Stimulated activated memory B cell treated with anti-CD40 and anti-IgM and Interleukin-4, amounts not matched to agents 10 μg/mL and 1 μg/mL and 100 μg/mL, for 72 hours (primary cell): ENCODE measurements around the gene ADAMTS6.

Source experiments
- ATAC-seq: fragments of 150-1000 bp; cut with Tn5 transposase; 2 replicates; pipeline ENCODE4 v1.10.0; 2021
- H3K27ac Mint-ChIP-seq: one replicate; pipeline ENCODE4 v1.8.0; 2022; ENCODE audit warnings: mild to moderate bottlenecking, mixed read lengths
- H3K27me3 Mint-ChIP-seq: one replicate; pipeline ENCODE4 v1.8.0; 2022; ENCODE audit warnings: mixed read lengths
- H3K36me3 Mint-ChIP-seq: one replicate; pipeline ENCODE4 v1.8.0; 2022; ENCODE audit warnings: mixed read lengths
- H3K4me1 Mint-ChIP-seq: one replicate; pipeline ENCODE4 v1.8.0; 2022; ENCODE audit warnings: mixed read lengths
- H3K4me3 Mint-ChIP-seq: one replicate; pipeline ENCODE4 v1.8.0; 2022; ENCODE audit warnings: mild to moderate bottlenecking, moderate library complexity, mixed read lengths
- H3K9me3 Mint-ChIP-seq: one replicate; pipeline ENCODE4 v1.8.0; 2022; ENCODE audit warnings: mixed read lengths

ADAMTS6 gene

DNA sequence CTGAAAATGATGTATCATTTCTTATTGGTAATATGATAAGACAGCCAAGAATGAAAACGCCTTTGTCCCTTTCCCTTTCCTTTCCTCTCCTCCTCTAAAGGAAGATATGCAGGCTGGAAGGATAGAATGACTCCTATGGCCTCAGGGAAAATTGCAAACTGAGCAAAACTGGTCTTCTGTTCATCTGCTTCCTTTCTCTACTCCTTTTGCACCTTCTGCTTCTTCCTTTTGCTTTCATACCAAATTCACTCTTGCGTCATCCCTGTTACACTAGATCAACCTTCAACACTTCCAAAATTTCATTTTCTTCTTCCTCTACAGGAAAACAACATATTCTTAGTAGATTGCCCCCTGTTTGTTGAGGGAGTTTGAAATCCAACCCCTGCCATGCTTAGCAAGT, 234.1 kb downstream of the ADAMTS6 start:
- no peaks in the 10 kb centered on the region for H3K36me3 Mint-ChIP-seq
- no peak for ATAC-seq
- H3K4me1 Mint-ChIP-seq, result no peaks in the 10 kb centered on the region
- no peak overlapping the region for H3K4me3 Mint-ChIP-seq
- no peak overlapping the region for H3K27ac Mint-ChIP-seq
- no peaks in the 10 kb centered on the region for H3K27me3 Mint-ChIP-seq
- no peaks in the 10 kb centered on the region for H3K9me3 Mint-ChIP-seq

DNA sequence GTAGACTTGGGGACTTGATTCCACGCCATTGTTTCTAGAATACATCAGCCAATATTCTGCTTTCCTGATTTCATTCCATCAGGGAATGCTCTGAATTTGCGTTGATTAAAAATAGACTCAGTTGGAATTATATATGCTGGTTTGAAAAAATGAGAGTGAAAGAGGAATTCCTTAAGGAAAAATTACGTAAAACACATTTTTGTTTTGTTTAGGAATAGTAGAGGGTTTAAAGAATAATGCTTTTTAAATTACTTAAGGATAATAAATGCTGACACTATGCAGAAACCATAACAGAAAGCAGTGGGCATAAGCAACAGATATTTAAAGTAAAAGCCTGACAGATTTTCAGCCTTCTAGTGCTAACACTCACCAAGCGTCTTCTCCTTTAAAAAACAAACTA, 235.0 kb downstream of the ADAMTS6 start:
- Mint-ChIP-seq H3K27me3 (no peaks in the 10 kb centered on the region), H3K4me1 (no peaks in the 10 kb centered on the region), H3K27ac (no peak overlapping the region), H3K4me3 (no peak overlapping the region), H3K9me3 (no peaks in the 10 kb centered on the region), H3K36me3 (no peaks in the 10 kb centered on the region)
- no peak for ATAC-seq

DNA sequence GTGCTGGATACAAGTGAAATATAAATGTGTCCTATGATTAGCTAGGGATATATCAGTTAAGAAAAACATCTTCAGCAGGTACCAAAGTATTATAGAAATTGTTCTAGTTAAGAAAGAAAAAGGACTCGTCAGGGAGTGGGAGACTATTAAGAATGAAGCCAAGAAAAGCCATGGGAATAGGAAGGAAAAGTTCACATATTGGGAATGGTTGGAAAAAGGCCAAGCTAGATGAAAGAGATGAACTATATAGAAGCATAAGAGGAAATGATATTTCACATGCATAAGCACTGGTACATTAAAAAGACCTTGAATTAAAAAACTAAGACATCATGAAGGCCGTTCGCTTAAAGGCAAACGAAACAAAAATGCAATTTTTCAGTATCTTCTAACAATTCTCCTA, 237.7 kb downstream of the ADAMTS6 start:
- peaks cover 5% of the 10 kb centered on the region for H3K36me3 Mint-ChIP-seq
- H3K27me3 Mint-ChIP-seq, result no peaks in the 10 kb centered on the region
- H3K27ac Mint-ChIP-seq, result no peak overlapping the region
- no peaks in the 10 kb centered on the region for H3K9me3 Mint-ChIP-seq
- no peak overlapping the region for H3K4me3 Mint-ChIP-seq
- no peaks in the 10 kb centered on the region for H3K4me1 Mint-ChIP-seq
- no peak for ATAC-seq

DNA sequence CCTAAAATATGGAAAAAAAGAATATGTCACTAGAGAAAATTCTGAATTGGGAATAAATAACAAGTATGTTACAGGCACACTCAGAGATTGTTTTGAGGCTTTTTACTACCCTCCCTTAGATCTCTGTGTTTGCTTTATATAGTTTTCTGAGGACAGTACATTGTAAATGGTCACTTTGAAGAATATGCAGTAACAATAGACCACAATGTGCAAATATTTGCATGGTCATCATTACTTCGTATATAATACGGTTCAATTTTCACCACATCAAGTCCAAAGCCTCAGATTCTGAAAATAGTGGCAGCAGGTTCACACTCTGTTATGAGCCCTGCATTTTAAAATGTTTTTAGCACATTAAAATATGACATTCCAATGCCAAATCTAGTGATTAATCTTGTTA, 238.6 kb downstream of the ADAMTS6 start:
- Mint-ChIP-seq H3K4me3 (no peak overlapping the region), H3K36me3 (peaks cover 9% of the 10 kb centered on the region), H3K27me3 (no peaks in the 10 kb centered on the region), H3K9me3 (no peaks in the 10 kb centered on the region), H3K27ac (no peak overlapping the region), H3K4me1 (no peaks in the 10 kb centered on the region)
- ATAC-seq, result no peak

DNA sequence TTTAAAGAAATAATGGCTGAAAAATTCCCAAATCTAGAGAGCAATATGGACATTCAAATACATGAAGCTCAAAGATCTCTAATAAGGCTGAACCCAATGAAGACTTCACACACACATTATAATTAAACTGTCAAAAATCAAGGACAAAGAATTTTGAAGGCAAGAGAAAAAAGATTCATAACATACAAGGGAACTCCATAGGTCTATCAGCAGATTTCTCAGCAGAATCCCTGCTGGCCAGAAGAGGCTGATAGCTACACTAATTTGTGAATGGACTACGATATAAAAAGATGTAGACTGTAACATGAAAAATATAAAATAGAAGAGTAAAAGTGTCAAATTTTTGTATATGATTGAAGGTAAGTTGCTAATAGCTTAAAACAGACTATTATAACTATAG, 251.9 kb downstream of the ADAMTS6 start:
- Mint-ChIP-seq H3K27ac (no peak overlapping the region), H3K4me1 (no peaks in the 10 kb centered on the region), H3K36me3 (peaks cover 58% of the 10 kb centered on the region), H3K9me3 (peaks cover 25% of the 10 kb centered on the region), H3K27me3 (no peaks in the 10 kb centered on the region), H3K4me3 (no peak overlapping the region)
- ATAC-seq, result no peak

DNA sequence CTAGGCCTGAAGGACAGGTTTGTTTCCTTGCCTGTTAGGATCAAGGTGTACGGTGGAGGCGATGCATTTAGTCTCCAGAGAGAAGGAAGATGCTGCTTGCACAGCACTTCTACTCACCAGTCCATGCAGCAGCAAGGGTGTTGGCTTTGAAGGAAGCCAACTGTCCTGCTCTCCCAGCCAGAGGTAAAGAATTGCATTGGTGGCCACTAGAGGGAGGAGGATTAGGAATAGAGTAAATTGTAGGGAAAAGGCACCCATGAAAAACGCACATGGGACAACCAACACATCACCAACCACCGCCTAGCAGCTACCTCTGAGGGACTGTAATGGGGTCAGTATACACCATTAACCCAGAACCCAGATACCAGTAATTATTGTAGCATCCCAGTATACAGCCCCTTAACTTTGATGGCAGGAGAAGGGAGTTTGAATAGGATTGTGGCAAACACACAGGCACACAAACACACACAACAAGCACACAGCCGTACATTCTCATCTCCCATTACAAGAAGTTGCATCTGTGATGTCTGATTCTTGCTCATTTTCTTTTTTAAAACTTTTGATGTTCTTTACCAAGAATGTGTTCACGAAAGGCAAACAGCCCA, 267.7 kb downstream of the ADAMTS6 start:
- peaks cover 16% of the 10 kb centered on the region for H3K36me3 Mint-ChIP-seq
- no peak for ATAC-seq
- no peaks in the 10 kb centered on the region for H3K9me3 Mint-ChIP-seq
- no peak overlapping the region for H3K4me3 Mint-ChIP-seq
- H3K27me3 Mint-ChIP-seq, result no peaks in the 10 kb centered on the region
- H3K4me1 Mint-ChIP-seq, result no peaks in the 10 kb centered on the region
- H3K27ac Mint-ChIP-seq, result no peak overlapping the region

DNA sequence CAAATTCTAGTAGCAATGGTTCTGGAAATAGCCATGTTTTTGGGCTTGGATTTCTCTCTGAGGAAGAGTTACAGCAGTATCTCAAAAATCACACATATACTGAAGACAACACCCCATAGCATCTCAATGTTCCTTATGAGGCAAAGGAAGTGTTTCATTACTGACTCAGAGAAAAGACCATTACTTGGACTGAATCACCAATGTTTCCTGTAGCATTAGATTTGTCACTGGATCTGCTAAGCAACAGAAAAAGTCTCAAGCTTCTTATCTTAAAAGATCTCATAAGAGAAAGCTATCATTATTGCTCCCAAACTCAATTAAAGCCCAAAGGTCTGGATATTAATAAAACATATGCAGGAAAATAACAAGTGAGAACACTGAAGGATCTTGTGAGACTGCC, 272.4 kb downstream of the ADAMTS6 start:
- no peaks in the 10 kb centered on the region for H3K9me3 Mint-ChIP-seq
- H3K36me3 Mint-ChIP-seq, result peaks cover 16% of the 10 kb centered on the region
- no peak for ATAC-seq
- H3K4me3 Mint-ChIP-seq, result no peak overlapping the region
- H3K4me1 Mint-ChIP-seq, result no peaks in the 10 kb centered on the region
- no peak overlapping the region for H3K27ac Mint-ChIP-seq
- no peaks in the 10 kb centered on the region for H3K27me3 Mint-ChIP-seq

DNA sequence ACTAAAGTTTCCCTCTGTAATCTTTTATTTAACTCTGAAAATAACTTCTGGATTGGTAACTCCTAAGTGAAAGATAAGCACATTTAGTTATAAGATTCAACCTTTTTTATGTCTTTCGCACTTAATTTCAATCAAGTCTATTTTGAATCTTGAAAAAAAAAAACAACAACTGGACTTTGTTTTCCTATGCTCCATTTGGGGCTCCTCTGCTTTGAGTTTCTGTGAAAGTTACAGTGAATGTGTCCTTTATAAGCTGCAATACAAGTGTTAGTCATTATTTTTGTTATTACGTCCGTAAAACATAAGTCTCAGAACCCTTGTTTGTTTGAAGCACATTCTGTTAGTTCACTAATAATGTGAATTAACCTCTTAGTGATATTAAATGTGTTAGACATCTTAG, 276.8 kb downstream of the ADAMTS6 start:
- Mint-ChIP-seq H3K27me3 (no peaks in the 10 kb centered on the region), H3K9me3 (no peaks in the 10 kb centered on the region), H3K27ac (no peak overlapping the region), H3K4me1 (no peaks in the 10 kb centered on the region), H3K4me3 (no peak overlapping the region), H3K36me3 (peaks cover 6% of the 10 kb centered on the region)
- ATAC-seq, result no peak

DNA sequence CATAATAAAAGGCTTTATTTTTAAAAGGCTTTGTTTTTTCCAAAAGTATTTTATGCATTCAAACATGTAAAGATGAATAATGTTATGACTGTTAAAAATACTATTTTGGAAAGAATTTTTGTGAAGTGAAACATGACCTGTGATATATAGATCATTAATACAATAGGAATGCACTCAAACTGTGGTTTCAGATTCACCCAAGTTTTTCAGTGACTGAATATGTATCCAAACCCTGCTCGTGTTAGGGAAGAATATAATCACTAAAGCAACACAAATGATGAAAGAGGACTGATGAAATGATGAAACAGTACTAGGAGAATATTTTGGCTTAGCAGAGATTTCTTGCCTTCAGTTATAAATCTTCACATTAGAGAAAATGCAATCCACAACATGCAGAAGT, 278.0 kb downstream of the ADAMTS6 start:
- no peaks in the 10 kb centered on the region for H3K4me1 Mint-ChIP-seq
- peaks cover 6% of the 10 kb centered on the region for H3K36me3 Mint-ChIP-seq
- H3K27ac Mint-ChIP-seq, result no peak overlapping the region
- no peak for ATAC-seq
- H3K27me3 Mint-ChIP-seq, result no peaks in the 10 kb centered on the region
- no peak overlapping the region for H3K4me3 Mint-ChIP-seq
- no peaks in the 10 kb centered on the region for H3K9me3 Mint-ChIP-seq

DNA sequence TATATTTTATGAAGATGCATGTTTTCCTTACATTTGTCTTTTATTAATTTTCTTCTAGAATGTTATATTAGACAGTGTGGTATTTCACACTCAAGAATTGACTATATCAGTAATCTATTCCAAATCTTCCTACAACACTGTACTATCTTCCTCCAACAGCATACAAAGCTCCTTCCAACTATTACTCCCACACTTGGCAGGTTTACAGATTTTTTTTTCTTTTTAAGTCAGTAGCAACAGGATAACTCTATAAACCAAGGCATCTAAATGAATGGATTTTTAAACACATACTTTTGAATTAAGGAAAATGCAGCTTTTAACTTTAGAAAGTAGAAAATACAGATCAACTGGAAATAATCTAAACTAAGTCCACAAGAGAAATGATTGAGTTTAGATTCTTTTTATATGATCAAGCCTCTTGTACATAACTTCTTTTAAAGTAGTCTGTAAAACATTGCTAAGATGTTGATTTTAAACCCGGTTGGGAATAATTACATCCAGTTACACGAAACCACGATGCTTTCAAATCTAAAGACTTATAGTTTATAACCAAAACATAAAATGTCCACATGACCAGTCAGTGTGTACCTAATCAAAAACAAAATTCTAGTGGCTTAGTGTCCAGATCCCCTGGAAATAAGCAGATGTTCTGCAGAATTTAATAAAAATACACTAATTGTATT, 281.6 kb downstream of the ADAMTS6 start:
- Mint-ChIP-seq H3K4me3 (no peak overlapping the region), H3K27ac (no peak overlapping the region), H3K27me3 (no peaks in the 10 kb centered on the region), H3K36me3 (peaks cover 6% of the 10 kb centered on the region), H3K9me3 (no peaks in the 10 kb centered on the region), H3K4me1 (no peaks in the 10 kb centered on the region)
- ATAC-seq, result no peak

DNA sequence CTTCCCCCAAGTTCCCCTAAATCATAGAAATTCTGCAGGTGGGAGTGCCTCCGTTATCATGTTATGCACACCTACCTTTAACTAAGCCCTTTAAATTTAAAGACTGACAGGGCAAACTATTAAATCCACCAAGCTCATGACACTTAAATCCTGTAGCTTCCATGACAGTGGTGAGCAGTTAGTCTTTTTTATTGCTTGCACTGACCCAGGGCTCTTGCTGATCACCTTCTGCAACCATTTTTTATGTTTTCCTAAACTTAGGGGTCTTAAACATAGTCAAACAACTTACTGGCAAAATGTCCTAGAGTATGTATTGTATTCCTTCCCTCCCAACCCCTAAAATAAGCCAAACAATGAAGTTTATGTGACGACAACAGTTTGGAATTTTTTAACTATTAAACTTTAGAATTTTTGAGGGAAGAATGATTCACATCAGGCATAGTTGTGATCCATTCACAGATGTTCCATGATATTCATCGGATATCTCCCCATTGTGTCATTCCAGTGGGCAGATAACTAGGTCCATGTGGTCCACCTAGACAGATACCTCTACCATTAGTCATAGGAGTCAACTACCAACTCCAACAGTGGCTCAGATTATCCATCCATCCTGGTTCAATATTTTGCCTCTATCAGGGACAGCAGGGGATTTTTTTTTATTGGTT, 283.1 kb downstream of the ADAMTS6 start:
- Mint-ChIP-seq H3K9me3 (no peaks in the 10 kb centered on the region), H3K36me3 (peaks cover 6% of the 10 kb centered on the region), H3K27me3 (no peaks in the 10 kb centered on the region), H3K4me3 (no peak overlapping the region), H3K27ac (no peak overlapping the region), H3K4me1 (no peaks in the 10 kb centered on the region)
- no peak for ATAC-seq

DNA sequence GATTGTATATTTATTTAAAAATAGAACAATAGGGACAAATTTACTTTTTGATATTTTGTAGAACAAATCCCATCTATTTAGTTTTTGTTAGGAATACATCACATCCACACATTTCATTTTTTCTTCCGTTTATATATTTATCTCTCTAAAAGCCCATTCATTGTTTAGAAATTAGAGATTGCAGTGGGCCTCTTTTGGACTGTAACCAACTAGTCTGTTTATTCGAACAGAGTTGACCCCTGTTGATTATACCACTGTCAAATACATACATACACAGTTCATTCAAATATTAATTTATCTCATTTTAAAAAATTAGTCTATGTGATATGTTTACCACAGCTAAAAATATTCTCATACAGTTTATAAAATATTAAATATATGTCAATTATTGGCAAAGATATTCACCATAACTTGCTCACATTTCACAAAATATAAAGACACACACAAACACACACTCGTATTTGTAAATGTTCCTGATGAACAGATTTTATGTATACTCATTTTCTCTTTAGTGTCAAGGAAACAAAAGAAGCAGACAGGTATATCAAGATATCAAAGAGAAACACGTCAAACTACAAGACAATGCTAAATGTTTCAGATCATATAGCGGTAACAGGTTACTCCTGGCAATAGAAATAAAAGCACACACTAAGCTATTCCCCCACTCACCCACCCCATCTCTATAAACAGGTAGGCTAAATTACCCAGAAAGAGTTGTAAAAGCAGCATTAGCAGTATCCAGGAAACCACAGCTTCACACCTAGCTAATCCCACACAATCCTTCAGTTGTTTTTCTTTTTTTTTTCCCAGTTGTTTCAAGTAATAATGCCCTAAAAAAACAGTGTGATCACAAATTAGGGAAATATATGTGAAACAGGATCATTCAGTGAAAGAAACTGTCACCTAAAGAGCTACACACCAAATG, 283.9 kb downstream of the ADAMTS6 start:
- Mint-ChIP-seq H3K27me3 (no peaks in the 10 kb centered on the region), H3K36me3 (peaks cover 2% of the 10 kb centered on the region), H3K4me3 (no peak overlapping the region), H3K4me1 (no peaks in the 10 kb centered on the region), H3K27ac (no peak overlapping the region), H3K9me3 (no peaks in the 10 kb centered on the region)
- ATAC-seq, result no peak

DNA sequence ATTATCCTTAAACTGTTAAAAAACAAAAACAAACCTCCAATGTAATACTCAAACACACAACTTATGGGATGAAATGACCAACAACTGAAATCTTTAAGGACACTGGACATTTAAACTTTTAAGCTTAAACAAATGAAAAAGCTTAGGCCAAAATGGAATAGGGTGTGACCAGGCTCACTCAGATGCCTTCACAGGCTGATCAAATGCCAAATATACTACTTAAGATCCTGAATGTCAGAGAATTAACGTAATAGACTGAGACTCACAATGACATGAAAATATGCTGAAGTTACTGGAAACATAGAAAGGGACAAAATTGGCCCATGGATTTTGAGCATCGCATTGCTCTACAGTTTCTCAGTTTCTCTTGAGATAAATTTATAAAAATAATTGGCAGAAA, 286.8 kb downstream of the ADAMTS6 start:
- Mint-ChIP-seq H3K4me3 (no peak overlapping the region), H3K27me3 (no peaks in the 10 kb centered on the region), H3K9me3 (no peaks in the 10 kb centered on the region), H3K4me1 (no peaks in the 10 kb centered on the region), H3K36me3 (no peaks in the 10 kb centered on the region), H3K27ac (no peak overlapping the region)
- no peak for ATAC-seq

DNA sequence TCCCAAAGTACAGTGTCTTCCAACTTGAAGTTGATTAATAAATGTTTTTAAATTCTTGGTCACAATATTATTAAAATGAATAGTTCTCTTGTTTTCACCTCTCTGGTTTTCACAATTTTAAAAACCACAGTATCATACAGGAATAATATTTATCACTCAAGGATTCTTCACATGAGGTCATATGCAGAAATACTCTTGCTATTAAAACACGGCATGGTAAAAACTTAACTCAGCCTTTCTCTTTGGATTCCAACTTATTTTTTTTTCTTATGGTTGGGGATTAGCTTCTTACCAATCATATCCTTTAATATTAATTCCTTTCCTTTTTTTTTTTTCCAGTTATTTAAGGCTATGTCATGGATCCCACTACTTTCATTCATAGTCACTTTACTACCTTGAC, 289.4 kb downstream of the ADAMTS6 start:
- no peak overlapping the region for H3K4me3 Mint-ChIP-seq
- H3K36me3 Mint-ChIP-seq, result peaks cover 7% of the 10 kb centered on the region
- no peaks in the 10 kb centered on the region for H3K4me1 Mint-ChIP-seq
- no peak overlapping the region for H3K27ac Mint-ChIP-seq
- no peaks in the 10 kb centered on the region for H3K27me3 Mint-ChIP-seq
- H3K9me3 Mint-ChIP-seq, result no peaks in the 10 kb centered on the region
- no peak for ATAC-seq

DNA sequence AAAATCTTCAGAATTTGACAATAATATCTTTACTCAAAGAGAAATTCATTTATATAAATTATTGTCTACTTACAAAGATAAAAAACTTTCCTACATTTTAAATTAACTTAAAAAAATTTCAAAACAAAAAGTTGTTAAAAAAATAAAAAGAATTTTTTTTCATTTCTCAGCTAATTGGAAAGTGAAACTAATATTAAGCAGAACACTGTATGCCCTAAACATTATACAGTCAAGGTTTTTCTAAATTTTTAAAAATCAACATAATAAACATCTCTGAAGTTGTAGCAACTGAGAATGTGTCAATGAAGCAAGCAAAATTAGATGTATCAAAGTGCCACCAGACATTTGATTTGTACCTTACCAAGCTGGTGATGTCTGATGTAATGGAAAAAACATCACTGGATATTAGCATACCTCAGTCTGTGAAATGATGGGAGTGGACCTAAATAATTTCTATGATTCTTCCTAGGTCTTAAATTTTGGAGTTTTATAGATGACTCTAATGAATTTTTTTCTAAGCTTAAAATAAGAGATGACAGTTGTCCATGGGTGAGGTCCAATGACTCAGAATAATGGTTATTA, 290.1 kb downstream of the ADAMTS6 start:
- Mint-ChIP-seq H3K4me3 (no peak overlapping the region), H3K27ac (no peak overlapping the region), H3K4me1 (no peaks in the 10 kb centered on the region), H3K27me3 (no peaks in the 10 kb centered on the region), H3K9me3 (no peaks in the 10 kb centered on the region), H3K36me3 (peaks cover 7% of the 10 kb centered on the region)
- ATAC-seq, result no peak
